MCF 10A (cell line): ENCODE data around the gene RORC. TPM values are rescaled to one million over a fixed set of nuclear protein-coding genes. Genes with fewer than 3 reads are reported as not detected.

Experiments
- BruUV-seq: library from RNA; stranded (reverse); fragments of 400-500 nt; replicated peaks from 2 replicates; lab custom pipeline; 2021; lab: Mats Ljungman, UMichigan
- CTCF ChIA-PET: fragments of 300-600 bp; sonication (Branson Sonifier 250); formaldehyde crosslinking; extraction: SDS; loops from one replicate; lab custom pipeline; 2021; ENCODE audit warnings: antibody characterized with exemption, inconsistent platforms; lab: Yijun Ruan, JAX
- POLR2A ChIA-PET: fragments of 300-600, 350-650 bp; sonication (Branson Sonifier 250); formaldehyde crosslinking; extraction: SDS; loops from one replicate; lab custom pipeline; 2020; ENCODE audit warnings: antibody characterized with exemption, inconsistent platforms; lab: Yijun Ruan, JAX
- DNase-seq: peaks from one replicate; pipeline ENCODE4 v3.0.0-alpha.2; 2018; ENCODE audit not compliant: unreplicated experiment
- H3K27ac Mint-ChIP-seq: one replicate; pipeline ENCODE4 v1.8.0; 2022; ENCODE audit warnings: mild to moderate bottlenecking, low read depth, mixed read lengths; ENCODE audit not compliant: unreplicated experiment
- H3K27me3 Mint-ChIP-seq: one replicate; pipeline ENCODE4 v1.8.0; 2022; ENCODE audit warnings: mixed read lengths; ENCODE audit not compliant: insufficient read depth, unreplicated experiment
- H3K36me3 Mint-ChIP-seq: one replicate; pipeline ENCODE4 v1.8.0; 2022; ENCODE audit warnings: mild to moderate bottlenecking, moderate library complexity, mixed read lengths; ENCODE audit not compliant: insufficient read depth, unreplicated experiment
- H3K4me1 Mint-ChIP-seq: one replicate; pipeline ENCODE4 v1.8.0; 2022; ENCODE audit warnings: mixed read lengths; ENCODE audit not compliant: insufficient read depth, unreplicated experiment
- H3K4me3 Mint-ChIP-seq: one replicate; pipeline ENCODE4 v1.8.0; 2022; ENCODE audit warnings: mild to moderate bottlenecking, moderate library complexity, mixed read lengths; ENCODE audit not compliant: unreplicated experiment
- H3K9me3 Mint-ChIP-seq: one replicate; pipeline ENCODE4 v1.8.0; 2022; ENCODE audit warnings: mixed read lengths; ENCODE audit not compliant: unreplicated experiment
- CTCF ChIP-seq: fragments of 200-600 bp; IDR thresholded peaks from one replicate; pipeline ENCODE4 v1.8.0; 2022; ENCODE audit warnings: antibody characterized with exemption, mild to moderate bottlenecking; ENCODE audit not compliant: unreplicated experiment
- intact Hi-C: fragments of 100-400 bp; cut with micrococcal nuclease; formaldehyde crosslinking; loops from 2 replicates; pipeline ENCODE4 v1.14.1; 2022
- total RNA-seq: library from RNA; stranded (reverse); gene quantifications from 2 replicates; pipeline ENCODE4 v1.2.3, GENCODE V29; 2022

The RORC gene
- total RNA-seq, 1 experiment from 2014 or later: 0.40 TPM

- Mint-ChIP-seq H3K4me1 (peaks cover 19% of the 10 kb centered on the region), H3K4me3 (no peak overlapping the region), H3K9me3 (no peaks in the 10 kb centered on the region), H3K27ac (no peak overlapping the region), H3K36me3 (peaks cover 51% of the 10 kb centered on the region), H3K27me3 (no peaks in the 10 kb centered on the region)
- DNase-seq: no peak
- intact Hi-C loops: no loop called here
- CTCF ChIA-PET: interaction anchor here (0.6 to 2.6 kb wide), 5 partner anchors 8 to 104 kb away, joined by 3 to 16 read pairs (median 6); no protein-coding TSS in a partner anchor
- POLR2A ChIA-PET: interaction anchor here (0.9 to 1.2 kb wide), 2 partner anchors 78 to 300 kb away, joined by 3 to 4 read pairs; partner anchors contain the start of gene POGZ
- no TSS peak for BruUV-seq
- TF ChIP-seq CTCF: no peak
These were observed 72.4 kb downstream of the RORC start for GRCh38 chr1:151759241-151759640.

GRCh38 chr1:151756291-151756690, 75.3 kb downstream of the RORC start:
- Mint-ChIP-seq H3K4me3 (no peak overlapping the region), H3K27ac (no peak overlapping the region), H3K36me3 (peaks cover 44% of the 10 kb centered on the region), H3K4me1 (peaks cover 14% of the 10 kb centered on the region), H3K27me3 (no peaks in the 10 kb centered on the region), H3K9me3 (no peaks in the 10 kb centered on the region)
- peak; percentile 38 for DNase-seq
- intact Hi-C loops: no loop called here
- no TSS peak for BruUV-seq
- no peak for TF ChIP-seq CTCF
- POLR2A ChIA-PET: no interaction called here
- CTCF ChIA-PET: interaction anchor here (0.6 to 1.2 kb wide), 3 partner anchors 22 to 780 kb away, joined by 3 to 8 read pairs (median 3); no protein-coding TSS in a partner anchor

Other genes starting within 250 kb of the RORC start
- 36.9 and 43.1 TPM in 2 replicates for gene SNX27, start 219.8 kb downstream of the RORC start, total RNA-seq
- not detected in 2 replicates for gene CELF3, start 115.0 kb downstream of the RORC start, total RNA-seq
- gene RIIAD1, start 110.3 kb downstream of the RORC start, total RNA-seq: not detected in 2 replicates
- 145 and 146 TPM in 2 replicates for gene MRPL9, start 68.3 kb downstream of the RORC start, total RNA-seq
- 5.6 and 10.6 TPM in 2 replicates for gene TDRKH, start 41.3 kb downstream of the RORC start, total RNA-seq
- gene LINGO4, start 26.4 kb downstream of the RORC start, total RNA-seq: 0.10 TPM in 1 of 2 replicates, not detected in the other
- not detected in 2 replicates for gene C2CD4D, start 8.0 kb upstream of the RORC start, total RNA-seq
- not detected in 2 replicates for gene THEM5, start 21.9 kb upstream of the RORC start, total RNA-seq
- 27.5 and 29.1 TPM in 2 replicates for gene THEM4, start 77.7 kb upstream of the RORC start, total RNA-seq
- 1,693 and 1,694 TPM in 2 replicates for gene S100A10, start 162.1 kb upstream of the RORC start, total RNA-seq
- gene S100A11, start 205.2 kb upstream of the RORC start, total RNA-seq: 1,562 and 1,998 TPM in 2 replicates